GM19455 (cell line): ENCODE data around the gene ZCWPW2.

Experiments used
- ATAC-seq: cut with Tn5 transposase; IDR thresholded peaks from one replicate; pipeline ENCODE4 v1.9.1; 2021; ENCODE audit not compliant: unreplicated experiment

Gene ZCWPW2

DNA sequence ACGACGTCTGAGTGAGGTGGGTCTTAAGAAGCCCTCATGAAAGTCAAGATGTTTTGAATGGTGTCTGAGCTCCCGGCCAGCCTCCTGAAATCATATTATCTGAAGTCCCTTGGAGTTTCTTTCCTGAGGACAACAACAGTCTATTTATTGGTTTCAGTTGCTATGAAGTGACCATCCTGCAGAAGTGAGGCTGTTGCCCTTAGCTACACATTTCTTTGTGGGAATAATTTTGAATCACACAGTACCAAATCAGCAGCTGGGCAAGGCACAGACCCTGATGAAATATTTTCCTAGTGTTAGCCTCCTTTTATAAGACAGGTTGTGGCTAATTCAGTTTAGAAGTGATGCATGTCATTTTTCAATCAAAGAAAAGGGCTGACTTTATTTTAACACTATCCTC lies 220.8 kb downstream of the ZCWPW2 start:
- no peak for ATAC-seq

DNA sequence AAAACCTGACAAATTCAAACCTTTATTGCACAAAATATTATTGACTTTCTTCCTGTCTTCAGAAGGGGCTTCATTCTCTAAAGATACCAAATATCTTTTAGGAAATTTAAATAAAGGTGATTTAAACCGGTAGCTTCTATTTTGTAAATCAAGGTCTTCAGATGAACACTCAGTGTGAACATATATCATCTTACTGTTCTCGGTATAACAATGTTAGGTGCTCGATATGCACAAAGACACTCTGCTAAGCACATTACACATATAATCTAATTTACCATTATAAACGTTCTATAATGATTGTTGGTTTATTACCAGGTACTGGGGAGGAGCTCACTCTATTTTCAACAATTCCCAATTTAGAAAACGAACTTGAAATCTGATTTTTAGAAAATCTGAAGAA lies 225.5 kb downstream of the ZCWPW2 start:
- no peak for ATAC-seq

DNA sequence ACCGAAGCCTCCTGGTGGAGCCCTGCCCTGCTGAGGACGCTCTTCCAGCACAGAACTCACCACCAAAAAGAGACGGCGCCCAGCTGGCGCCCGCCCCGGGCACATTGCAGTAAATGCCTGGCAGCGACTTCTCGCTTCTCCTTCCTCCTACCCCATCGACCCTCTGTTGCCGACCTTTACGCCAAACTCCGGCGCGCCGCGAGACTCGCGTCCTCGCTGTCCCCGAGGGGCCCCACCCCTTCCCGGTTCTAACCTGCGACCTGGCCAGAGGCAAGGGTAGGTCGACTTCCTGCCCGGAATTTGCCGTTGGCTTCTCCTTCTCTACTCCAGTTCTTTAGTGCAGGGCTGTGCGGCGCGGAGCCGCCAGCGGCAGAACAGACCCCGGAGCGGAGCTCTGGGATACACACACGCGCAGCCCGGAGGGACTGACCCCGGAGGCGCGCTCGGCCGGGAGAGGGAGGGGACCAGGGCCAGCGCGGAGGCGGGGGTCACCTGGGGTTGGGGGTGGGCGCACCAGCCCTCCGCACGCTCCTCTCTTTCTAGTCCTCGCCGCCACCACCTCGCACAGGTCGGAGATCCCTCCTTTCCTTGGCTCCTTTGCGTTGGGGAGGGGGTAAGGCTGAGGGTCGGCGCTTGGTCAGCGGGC lies 226.7 kb downstream of the ZCWPW2 start:
- ATAC-seq, result no peak
